NOMO-1 treated with dmso at 0.1 percent for 144 hours (cell line): ENCODE measurements around the gene TP53I11.

ENCODE experiments used
- DNase-seq: peaks from one replicate; lab custom pipeline; 2025; ENCODE audit not compliant: unreplicated experiment; lab: John Stamatoyannopoulos, UW

TP53I11 gene

DNA sequence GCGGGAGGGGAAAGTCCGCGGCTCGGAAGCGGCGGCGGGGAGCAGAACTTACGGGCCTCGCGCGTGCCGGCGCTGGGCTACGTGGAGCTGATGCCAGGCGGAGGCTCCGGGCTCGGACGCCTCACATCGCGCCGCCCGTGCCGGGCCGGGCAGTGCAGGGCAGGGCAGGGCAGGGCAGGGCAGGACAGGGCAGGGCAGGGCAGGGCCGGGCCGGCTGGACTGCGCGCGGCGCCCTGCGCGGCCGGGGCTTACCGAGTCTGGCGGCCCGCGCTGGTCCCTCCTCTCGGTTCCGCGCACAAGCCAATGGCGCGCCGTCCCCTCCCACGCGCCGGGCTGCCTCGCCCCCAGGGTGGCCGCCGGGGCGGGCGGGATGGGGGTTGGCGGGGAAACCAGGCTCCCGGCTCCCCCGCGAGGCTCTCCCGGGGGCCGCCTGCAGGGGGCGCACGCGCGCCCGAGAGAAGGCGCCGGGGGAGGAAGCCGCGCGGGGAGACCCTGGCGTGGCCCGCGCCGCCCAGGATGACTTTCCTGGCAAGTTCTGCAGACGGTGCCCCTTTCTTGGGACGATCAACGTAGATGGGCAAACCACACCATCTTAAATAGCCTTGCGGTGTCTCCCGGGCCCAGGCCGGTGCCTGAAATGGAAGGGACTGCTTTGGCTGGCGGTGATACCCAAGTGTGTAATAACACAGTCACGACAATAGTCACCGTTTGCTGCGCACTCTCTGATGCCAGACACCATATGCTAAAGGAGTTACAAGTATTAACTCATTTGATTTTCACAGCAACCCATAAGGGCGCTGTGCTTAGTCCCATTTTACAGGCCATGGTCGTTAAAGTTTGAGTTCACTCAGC lies at the start of gene TP53I11:
Gene TP53I11 (minus strand): TSS at position 259 of the 852 bp plus-strand sequence. CDS start 12,548 bp downstream, outside the sequence.
- DNase-seq = peak; percentile 41

GRCh38 chr11:44999068-44999467 lies 48.4 kb upstream of the TP53I11 start:
- no peak for DNase-seq

GRCh38 chr11:44998051-44998450 lies 47.4 kb upstream of the TP53I11 start:
- DNase-seq = no peak

- no peak for DNase-seq
These were observed 46.9 kb upstream of the TP53I11 start for GRCh38 chr11:44997566-44997965.

- DNase-seq = no peak
These were observed 44.1 kb upstream of the TP53I11 start for GRCh38 chr11:44994753-44995152.

GRCh38 chr11:44993971-44994704 lies 43.5 kb upstream of the TP53I11 start:
- no peak for DNase-seq

DNA sequence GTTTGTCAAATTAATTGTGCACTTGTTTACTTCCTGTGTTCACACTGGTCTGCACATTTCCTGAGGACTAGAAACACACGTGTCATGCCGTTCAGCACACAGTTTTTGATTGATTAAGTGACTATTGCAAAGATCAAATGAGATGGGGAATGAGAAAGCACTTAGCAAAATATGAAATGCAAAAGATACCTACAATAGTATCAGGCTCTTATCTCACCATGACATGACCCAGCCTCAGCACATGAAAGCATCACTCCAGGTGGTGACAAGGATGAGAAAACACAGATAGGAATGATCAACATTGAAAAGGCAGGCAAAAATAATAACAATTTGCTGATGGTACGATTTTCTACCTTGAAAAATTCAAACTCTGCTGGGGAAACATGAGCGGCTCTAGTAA lies 42.1 kb upstream of the TP53I11 start:
- no peak for DNase-seq

GRCh38 chr11:44992181-44992582 lies 41.5 kb upstream of the TP53I11 start:
- DNase-seq = no peak

- DNase-seq = no peak
These were observed 40.0 kb upstream of the TP53I11 start for GRCh38 chr11:44990665-44991064.

DNA sequence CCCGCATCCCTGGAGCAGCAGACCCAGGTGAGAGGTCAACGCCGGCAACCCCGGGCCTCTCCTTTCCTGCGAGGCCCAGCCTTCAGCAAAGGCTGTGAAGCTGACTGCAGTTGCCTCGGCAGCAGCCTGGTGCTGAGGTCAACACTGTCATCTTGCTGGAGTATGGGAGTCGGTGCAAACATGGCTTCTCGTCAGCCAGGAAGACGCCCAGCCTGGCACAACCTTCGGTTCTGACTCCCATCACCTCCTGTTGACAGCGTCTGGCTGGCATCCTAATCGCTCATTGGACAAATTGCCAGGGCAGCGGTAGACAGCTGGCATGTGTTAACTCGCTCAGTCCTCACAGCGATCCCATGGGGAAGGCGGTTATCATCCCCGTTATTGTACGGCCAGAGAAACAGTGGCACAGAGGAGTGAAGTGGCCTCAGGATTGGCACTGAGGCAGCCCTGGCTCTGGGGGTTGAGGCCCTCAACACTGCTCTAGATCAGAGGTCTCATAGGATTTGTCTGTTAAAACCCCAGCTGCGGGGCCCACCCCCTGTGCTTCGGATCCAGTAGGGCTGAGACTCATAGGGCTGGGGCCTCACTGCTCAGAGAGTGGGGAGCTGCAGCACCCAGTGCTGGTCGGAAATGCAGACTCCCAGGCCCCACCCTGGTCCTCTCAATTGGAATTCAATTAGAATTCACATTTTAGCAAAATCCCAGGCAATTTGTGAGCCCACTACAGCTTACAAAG lies 39.3 kb upstream of the TP53I11 start:
- DNase-seq = no peak

DNA sequence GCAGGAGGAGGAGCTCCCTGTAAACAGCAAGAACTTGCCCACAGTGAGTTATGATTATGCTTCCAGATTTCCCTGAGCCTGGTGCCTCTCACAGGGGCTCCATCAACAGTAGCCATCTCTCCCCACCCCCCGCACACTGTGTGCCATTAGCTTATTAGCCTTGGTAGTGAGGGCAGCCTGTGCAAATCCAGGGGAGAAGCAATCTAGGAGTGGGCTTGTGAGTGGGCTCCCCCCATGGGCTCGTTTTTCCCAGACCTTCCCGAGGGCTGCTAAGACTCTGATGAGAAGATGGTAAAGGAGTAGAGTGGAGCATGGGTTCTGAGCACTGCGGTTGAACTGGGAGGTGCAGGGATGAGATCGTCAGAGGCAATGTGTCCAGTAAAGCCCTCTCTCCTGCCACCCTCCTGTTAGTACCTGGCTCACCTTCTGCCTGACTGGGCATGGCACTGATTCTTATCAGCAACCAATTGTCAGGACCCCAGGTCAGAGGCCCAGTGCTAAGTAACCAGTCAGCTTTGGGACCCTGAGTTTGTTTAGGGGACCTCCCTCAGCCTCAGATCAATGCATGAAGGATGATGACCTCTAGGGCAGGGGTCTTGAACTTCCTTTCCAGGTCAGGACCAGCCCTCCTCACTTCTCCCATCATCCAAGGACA lies 38.4 kb upstream of the TP53I11 start:
- no peak for DNase-seq

- DNase-seq = no peak
These were observed 37.4 kb upstream of the TP53I11 start for GRCh38 chr11:44988111-44988510.

DNA sequence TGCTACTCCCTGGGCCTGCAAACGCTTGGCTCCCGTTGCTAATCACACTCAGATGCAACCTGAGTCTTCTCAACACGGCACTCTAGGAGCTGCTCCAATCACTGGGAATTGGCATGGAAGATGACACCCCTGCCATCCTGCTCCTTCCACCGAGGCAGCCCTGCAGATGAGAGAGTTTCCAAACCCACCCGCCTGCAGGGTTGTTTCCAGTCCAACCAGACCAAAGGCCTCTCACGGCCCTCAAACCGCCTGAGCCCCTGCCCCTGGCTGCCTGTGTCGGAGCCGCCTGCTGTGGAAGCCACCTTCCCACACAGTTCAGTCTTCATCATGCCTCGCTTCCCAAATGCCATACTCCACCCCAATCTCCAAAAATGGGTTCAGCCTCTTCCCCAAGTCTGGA lies 36.8 kb upstream of the TP53I11 start:
- no peak for DNase-seq

DNA sequence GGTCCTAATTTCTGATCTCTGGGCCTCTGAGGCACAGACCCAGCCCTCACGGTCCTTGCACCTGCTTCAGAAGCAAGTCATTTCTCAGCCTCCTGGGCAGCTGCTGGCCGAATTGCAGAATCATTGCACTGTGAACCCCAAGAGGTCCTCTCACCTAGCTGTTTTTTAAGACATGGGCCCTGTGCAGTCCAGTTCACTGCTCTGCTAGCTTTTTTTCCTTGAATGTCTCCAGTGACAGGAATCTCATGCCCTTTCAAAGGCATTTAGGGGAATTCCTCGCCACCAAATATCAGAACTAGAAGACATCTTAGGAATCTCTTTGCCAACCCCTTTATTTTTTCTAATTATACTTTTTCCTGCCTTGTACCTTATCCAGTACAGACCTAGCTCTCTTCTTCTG lies 35.6 kb upstream of the TP53I11 start:
- no peak for DNase-seq

GRCh38 chr11:44985721-44986120 lies 35.0 kb upstream of the TP53I11 start:
- DNase-seq = no peak

DNA sequence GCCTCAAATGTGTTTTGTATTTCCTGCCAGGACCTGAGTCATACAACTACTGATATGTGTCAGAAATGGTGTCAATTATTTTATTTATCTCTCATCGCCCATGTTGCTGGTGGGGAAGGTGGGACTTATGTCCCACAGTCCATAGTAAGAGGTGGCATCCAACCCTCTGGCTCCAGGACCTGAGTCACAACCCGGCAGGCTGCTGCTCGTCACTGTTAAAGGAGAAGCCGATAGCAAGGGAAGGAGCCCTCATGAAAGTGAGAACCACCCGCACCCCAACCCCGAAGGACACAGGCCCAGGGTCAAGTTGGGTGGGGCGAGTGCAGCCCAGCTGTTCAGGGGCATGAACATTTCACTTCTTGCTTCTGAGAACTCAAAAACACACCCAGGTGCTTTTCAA lies 33.1 kb upstream of the TP53I11 start:
- DNase-seq = no peak

GRCh38 chr11:44982496-44983062 lies 31.9 kb upstream of the TP53I11 start:
- DNase-seq = no peak

DNA sequence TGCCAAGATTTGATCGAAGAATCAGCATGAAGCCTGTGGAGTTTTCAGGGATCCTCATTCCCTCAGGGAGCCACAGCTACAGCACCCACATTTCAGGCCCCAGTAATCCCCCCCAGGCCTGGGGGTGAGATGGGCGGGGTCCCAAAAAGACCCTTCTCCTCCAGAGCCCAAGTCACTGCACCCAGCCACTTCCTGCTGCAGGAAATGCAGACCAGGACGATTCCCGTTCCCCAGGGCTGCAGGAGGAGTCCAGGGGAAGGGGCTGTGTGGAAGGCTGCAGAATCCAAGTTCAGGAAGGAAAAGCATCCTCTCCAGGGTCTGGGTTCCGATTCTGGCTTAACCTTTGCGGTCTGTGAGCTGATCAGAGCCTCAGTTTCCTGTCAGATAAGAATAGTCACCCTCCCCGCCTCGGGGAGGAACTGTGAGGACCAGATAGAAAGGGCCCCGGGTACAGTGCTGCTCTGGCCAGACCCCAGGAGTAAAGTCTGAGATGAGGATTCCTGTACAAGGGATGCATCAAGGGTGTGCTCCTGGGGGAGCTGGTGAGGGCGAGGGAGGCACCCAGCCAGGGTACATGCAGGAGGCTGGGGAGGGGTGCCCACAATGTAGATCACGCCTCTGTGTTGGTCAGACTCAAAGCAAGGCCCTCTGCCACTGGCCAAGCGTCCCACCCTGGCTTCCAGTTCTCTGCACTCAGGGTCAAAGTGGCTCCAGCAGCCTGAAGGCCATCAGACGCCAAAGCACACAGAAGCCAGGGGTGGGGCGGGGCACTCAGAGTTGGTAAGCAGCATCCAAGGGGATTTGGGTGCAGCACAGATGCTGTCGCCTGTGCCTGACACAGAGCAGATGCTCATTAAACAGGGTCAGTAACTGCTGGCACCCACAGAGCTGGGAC lies 30.1 kb upstream of the TP53I11 start:
- DNase-seq = no peak

- no peak for DNase-seq
These were observed 29.1 kb upstream of the TP53I11 start for GRCh38 chr11:44979543-44980399.
